NCI-H345 (cell line): ENCODE data around the gene ATG101.

ENCODE experiments used
- DNase-seq: peaks from one replicate; lab custom pipeline; 2025; lab: John Stamatoyannopoulos, UW

Gene ATG101

GRCh38 chr12:52057638-52058576 lies 11.9 kb upstream of the ATG101 start:
- DNase-seq = no peak

GRCh38 chr12:52058631-52059361 lies 11.0 kb upstream of the ATG101 start:
- DNase-seq = no peak

- no peak for DNase-seq
These were observed 9.9 kb upstream of the ATG101 start for GRCh38 chr12:52059582-52060497.

GRCh38 chr12:52060498-52061177 lies 9.1 kb upstream of the ATG101 start:
- no peak for DNase-seq

GRCh38 chr12:52061470-52062166 lies 8.2 kb upstream of the ATG101 start:
- no peak for DNase-seq

GRCh38 chr12:52062167-52063081 lies 7.4 kb upstream of the ATG101 start:
- no peak for DNase-seq

- no peak for DNase-seq
These were observed 6.5 kb upstream of the ATG101 start for GRCh38 chr12:52063082-52063924.

GRCh38 chr12:52063981-52064649 lies 5.7 kb upstream of the ATG101 start:
- DNase-seq = no peak

GRCh38 chr12:52066346-52067080 lies 3.3 kb upstream of the ATG101 start:
- DNase-seq = no peak

GRCh38 chr12:52067081-52067374 lies 2.8 kb upstream of the ATG101 start:
- no peak for DNase-seq

GRCh38 chr12:52070185-52070925 lies 577 bp downstream of the ATG101 start:
- no peak for DNase-seq

- peak; percentile 17 for DNase-seq
These were observed 4.0 kb downstream of the ATG101 start for GRCh38 chr12:52073531-52074381.

GRCh38 chr12:52074971-52075724 lies 5.4 kb downstream of the ATG101 start:
- peak; percentile 68 for DNase-seq

- DNase-seq = no peak
These were observed 7.0 kb downstream of the ATG101 start for GRCh38 chr12:52076811-52077210.

GRCh38 chr12:52078276-52078675 lies 8.5 kb downstream of the ATG101 start:
- no peak for DNase-seq
